Activated CD4-positive, alpha-beta T cell treated with anti-CD3 and anti-CD28 coated beads for 4 hours (primary cell): ENCODE data around the gene SKI.
"Not testable (repeated sequence)": the region's sequence is repeated elsewhere in the genome, so short reads cannot be mapped to it uniquely, and the experiment has no call there.

Source experiments
- DNase-seq, 2 donors: peaks; one replicate each; pipeline ENCODE4 v3.0.0-alpha.2; 2020

Gene SKI

GRCh38 chr1:2231532-2232254, 3.6 kb downstream of the SKI start:
- DNase-seq: peak; percentile 73 to 74

- peak in 1 of 2 donors; percentile 23 for DNase-seq
Measured at GRCh38 chr1:2232255-2232915, 4.3 kb downstream of the SKI start.

GRCh38 chr1:2232916-2233438, 4.9 kb downstream of the SKI start:
- no peak for DNase-seq

GRCh38 chr1:2233468-2233867, 5.3 kb downstream of the SKI start:
- no peak for DNase-seq

GRCh38 chr1:2233997-2234761, 6.1 kb downstream of the SKI start:
- DNase-seq: peak; percentile 48 to 68

GRCh38 chr1:2234762-2235113, 6.6 kb downstream of the SKI start:
- no peak for DNase-seq

GRCh38 chr1:2235300-2235998, 7.3 kb downstream of the SKI start:
- no peak for DNase-seq

GRCh38 chr1:2236695-2237677, 8.9 kb downstream of the SKI start:
- DNase-seq: peak; percentile 47 to 49

- DNase-seq: no peak
Measured at GRCh38 chr1:2237773-2238172, 9.7 kb downstream of the SKI start.

GRCh38 chr1:2238361-2239012, 10.4 kb downstream of the SKI start:
- no peak for DNase-seq

- DNase-seq: no peak
Measured at GRCh38 chr1:2239013-2239370, 10.9 kb downstream of the SKI start.

GRCh38 chr1:2239384-2239985, 11.4 kb downstream of the SKI start:
- DNase-seq: no peak

- DNase-seq: peak in 1 of 2 donors; percentile 42
Measured at GRCh38 chr1:2240270-2241156, 12.4 kb downstream of the SKI start.

GRCh38 chr1:2241820-2242219, 13.7 kb downstream of the SKI start:
- no peak for DNase-seq

GRCh38 chr1:2242814-2243725, 15.0 kb downstream of the SKI start:
- DNase-seq: no peak

- DNase-seq: not testable (repeated sequence)
Measured at GRCh38 chr1:2247045-2247394, 18.9 kb downstream of the SKI start.

- no peak for DNase-seq
Measured at GRCh38 chr1:2247760-2248126, 19.6 kb downstream of the SKI start.

- no peak for DNase-seq
Measured at GRCh38 chr1:2248127-2248826, 20.2 kb downstream of the SKI start.
